ENCODE data around the gene ACP4. TPM values are rescaled to one million over a fixed set of nuclear protein-coding genes. Genes with fewer than 3 reads are reported as not detected.
"Not testable (repeated sequence)": the region's sequence is repeated elsewhere in the genome, so short reads cannot be mapped to it uniquely, and the experiment has no call there.

The ACP4 gene
- polyA plus RNA-seq, 1 experiment = not detected

DNA sequence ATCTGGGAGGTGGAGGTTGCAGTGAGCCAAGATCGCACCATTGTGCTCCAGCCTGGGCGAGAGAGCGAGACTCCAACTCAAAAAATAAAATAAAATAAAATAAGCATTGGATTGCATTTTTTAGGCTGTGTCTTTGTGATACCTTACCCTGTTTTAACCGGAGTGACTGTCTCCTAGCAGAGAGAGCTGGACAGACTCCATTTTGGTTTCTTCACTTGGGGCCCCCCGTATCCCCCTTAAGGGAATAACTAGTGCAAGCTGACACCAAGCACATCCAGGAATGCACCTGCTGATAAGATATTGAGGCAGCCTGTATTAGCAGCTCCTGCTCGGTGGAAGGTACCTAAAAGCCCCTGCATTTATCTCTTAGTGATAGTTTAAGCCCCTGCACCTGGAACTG is 40.7 kb upstream of the ACP4 start:
- CTCF ChIA-PET = interaction anchor here (0.8 to 1.9 kb wide), 2 partner anchors 25 to 79 kb away, joined by 4 to 6 read pairs; no protein-coding TSS in a partner anchor
- POLR2A ChIA-PET = no interaction called here
- DNase-seq (ENCODE audit: low read depth, low spot score) = no peak
- Histone ChIP-seq H3K27me3 (ENCODE audit: control insufficient read depth, insufficient read depth, low read length) (peaks cover 4% of the 10 kb centered on the region), H3K9me3 (ENCODE audit: control insufficient read depth, insufficient read depth, low read length) (no peaks in the 10 kb centered on the region), H3K4me3 (ENCODE audit: low read depth, low read length) (no peak overlapping the region), H3K27ac (ENCODE audit: low read depth, low read length) (no peak overlapping the region)
- TF ChIP-seq, protein P1, sequence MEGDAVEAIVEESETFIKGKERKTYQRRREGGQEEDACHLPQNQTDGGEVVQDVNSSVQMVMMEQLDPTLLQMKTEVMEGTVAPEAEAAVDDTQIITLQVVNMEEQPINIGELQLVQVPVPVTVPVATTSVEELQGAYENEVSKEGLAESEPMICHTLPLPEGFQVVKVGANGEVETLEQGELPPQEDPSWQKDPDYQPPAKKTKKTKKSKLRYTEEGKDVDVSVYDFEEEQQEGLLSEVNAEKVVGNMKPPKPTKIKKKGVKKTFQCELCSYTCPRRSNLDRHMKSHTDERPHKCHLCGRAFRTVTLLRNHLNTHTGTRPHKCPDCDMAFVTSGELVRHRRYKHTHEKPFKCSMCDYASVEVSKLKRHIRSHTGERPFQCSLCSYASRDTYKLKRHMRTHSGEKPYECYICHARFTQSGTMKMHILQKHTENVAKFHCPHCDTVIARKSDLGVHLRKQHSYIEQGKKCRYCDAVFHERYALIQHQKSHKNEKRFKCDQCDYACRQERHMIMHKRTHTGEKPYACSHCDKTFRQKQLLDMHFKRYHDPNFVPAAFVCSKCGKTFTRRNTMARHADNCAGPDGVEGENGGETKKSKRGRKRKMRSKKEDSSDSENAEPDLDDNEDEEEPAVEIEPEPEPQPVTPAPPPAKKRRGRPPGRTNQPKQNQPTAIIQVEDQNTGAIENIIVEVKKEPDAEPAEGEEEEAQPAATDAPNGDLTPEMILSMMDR (IDR thresholded peaks at IDR 0.05; ENCODE audit: low read depth, low read length) = no peak

DNA sequence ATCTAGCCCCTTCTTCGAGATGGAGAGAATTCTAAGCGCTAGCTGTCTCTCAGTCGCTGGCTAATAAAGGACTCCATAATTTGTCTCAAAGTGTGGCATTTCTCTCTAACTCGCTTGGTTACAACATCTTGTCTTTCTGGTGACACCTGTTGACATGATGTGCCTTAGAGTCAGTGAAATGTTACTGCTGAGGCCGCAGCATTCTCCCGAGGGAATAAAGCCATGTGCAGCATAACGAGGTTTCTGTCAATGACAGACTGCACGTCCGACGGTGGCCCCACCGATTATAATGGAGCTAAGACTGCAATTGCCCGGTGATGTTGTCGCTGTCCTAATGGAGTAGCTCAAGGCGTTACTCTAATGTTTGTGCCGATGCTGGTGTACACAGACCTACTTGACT is 40.2 kb upstream of the ACP4 start:
- no peak overlapping the region for H3K4me3 ChIP-seq (ENCODE audit: low read depth, low read length)
- ChIA-PET CTCF (interaction anchor here (0.8 to 1.9 kb wide), 2 partner anchors 25 to 80 kb away, joined by 4 to 6 read pairs; no protein-coding TSS in a partner anchor), POLR2A (no interaction called here)
- peaks cover 4% of the 10 kb centered on the region for H3K27me3 ChIP-seq (ENCODE audit: control insufficient read depth, insufficient read depth, low read length)
- no peaks in the 10 kb centered on the region for H3K9me3 ChIP-seq (ENCODE audit: control insufficient read depth, insufficient read depth, low read length)
- no peak overlapping the region for H3K27ac ChIP-seq (ENCODE audit: low read depth, low read length)
- no peak for DNase-seq (ENCODE audit: low read depth, low spot score)
- TF ChIP-seq, protein P1 (IDR thresholded peaks at IDR 0.05; ENCODE audit: low read depth, low read length) = no peak

DNA sequence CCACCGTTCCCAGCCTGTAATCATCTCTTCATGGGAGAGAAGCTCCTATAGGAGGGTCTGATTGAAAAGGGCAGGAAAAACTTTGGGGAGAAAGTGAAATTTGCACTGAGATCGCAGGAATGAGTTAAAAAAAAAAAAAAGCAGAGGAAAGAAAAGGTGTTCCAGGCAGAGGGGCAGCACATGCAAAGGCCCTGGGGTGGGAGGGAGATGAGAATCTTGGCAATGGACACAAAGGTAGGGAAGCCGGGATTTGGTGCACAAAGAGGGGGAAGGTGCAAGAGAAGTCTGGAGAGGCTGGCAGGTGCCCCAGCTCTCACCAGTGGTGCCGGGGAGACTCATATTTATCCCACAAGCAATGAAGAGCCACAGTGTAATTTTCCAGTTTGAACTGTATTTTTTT is 36.3 kb upstream of the ACP4 start:
- peaks cover 4% of the 10 kb centered on the region for H3K27me3 ChIP-seq (ENCODE audit: control insufficient read depth, insufficient read depth, low read length)
- H3K4me3 ChIP-seq (ENCODE audit: low read depth, low read length) = no peak overlapping the region
- TF ChIP-seq, protein P1 (IDR thresholded peaks at IDR 0.05; ENCODE audit: low read depth, low read length) = no peak
- ChIA-PET POLR2A (no interaction called here), CTCF (interaction anchor here (1.5 kb wide), 1 partner anchor 29 kb away, joined by 3 read pairs; no protein-coding TSS in a partner anchor)
- no peaks in the 10 kb centered on the region for H3K9me3 ChIP-seq (ENCODE audit: control insufficient read depth, insufficient read depth, low read length)
- H3K27ac ChIP-seq (ENCODE audit: low read depth, low read length) = no peak overlapping the region
- no peak for DNase-seq (ENCODE audit: low read depth, low spot score)

DNA sequence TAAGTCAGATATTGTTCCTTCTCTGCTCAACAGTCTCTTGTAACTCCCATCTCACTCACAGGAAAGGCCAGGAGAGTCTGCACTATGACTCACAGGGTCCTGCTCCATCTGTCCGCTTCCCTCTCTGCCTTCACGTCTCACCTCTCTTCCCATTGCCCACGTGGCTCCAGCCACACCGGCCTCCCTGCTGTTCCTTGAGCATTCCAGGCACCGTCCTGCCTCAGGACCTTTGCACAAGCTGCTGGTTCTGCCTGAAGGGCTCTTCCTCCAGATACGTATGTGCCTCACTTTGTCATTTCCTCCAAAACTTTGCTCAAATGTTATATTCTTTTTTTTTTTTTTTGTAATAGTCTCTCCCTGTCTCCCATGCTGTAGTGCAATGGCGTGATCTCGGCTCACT is 34.0 kb upstream of the ACP4 start:
- DNase-seq (ENCODE audit: low read depth, low spot score); H3K27ac ChIP-seq (ENCODE audit: low read depth, low read length); H3K27me3 ChIP-seq (ENCODE audit: control insufficient read depth, insufficient read depth, low read length); POLR2A ChIA-PET; H3K9me3 ChIP-seq (ENCODE audit: control insufficient read depth, insufficient read depth, low read length); H3K4me3 ChIP-seq (ENCODE audit: low read depth, low read length); CTCF ChIA-PET: not testable (repeated sequence)

DNA sequence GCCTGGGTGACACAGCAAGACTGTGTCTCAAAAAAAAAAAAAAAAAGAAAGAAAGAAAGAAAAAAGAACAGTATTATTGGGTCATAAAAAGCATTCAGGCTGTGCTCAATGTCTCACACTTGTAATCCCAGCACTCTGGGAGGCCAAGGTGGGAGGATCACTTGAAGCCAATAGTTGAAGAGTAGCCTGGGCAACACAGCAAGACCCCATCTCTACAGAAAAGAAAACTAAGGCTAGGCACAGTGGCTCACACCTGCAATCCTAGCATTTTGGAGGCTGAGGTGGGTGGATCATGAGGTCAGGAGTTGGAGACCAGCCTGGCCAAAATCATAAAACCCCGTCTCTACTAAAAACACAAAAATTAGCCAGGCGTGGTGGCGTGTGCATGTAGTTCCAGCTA is 32.6 kb upstream of the ACP4 start:
- POLR2A ChIA-PET; H3K27me3 ChIP-seq (ENCODE audit: control insufficient read depth, insufficient read depth, low read length); H3K9me3 ChIP-seq (ENCODE audit: control insufficient read depth, insufficient read depth, low read length); H3K4me3 ChIP-seq (ENCODE audit: low read depth, low read length); DNase-seq (ENCODE audit: low read depth, low spot score); CTCF ChIA-PET; H3K27ac ChIP-seq (ENCODE audit: low read depth, low read length): not testable (repeated sequence)

DNA sequence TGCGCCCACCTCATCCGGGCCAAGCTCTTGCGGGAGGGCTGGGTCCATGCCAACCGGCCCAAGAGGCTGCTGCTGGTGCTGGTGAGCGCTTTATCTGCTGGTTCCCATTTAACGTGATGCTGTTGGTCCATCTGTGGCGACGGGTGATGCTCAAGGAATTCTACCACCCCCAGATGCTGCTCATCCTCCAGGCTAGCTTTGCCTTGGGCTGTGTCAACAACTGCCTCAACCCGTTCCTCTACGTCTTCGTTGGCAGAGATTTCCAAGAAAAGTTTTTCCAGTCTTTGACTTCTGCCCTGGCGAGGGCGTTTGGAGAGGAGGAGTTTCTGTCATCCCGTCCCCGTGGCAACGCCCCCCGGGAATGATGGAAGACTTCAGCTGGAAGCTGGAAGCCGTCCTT is 31.1 kb upstream of the ACP4 start:
- CTCF ChIA-PET; H3K4me3 ChIP-seq (ENCODE audit: low read depth, low read length): not testable (repeated sequence)

DNA sequence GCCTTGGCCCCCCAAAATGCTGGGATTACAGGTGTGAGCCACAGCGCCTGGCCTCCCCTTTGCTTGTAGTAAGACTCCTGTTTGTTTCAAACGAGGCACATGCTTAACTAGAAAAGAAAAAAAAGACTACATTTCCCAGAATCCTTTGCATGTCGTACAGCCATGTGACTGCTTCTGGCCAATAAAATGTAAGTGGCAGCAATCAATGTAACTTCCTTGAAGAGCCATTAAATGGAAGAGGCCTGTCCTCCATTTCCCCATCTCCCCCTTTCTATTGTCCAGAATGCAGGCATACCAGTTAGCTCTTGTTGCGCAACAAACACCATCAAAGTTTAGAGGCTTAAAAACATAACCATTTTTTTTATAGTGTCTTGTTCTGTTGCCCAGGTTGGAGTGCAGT is 30.3 kb upstream of the ACP4 start:
- ChIA-PET CTCF (interaction anchor here (1.2 kb wide), 1 partner anchor 35 kb away, joined by 4 read pairs; no protein-coding TSS in a partner anchor), POLR2A (no interaction called here)
- H3K27ac ChIP-seq (ENCODE audit: low read depth, low read length) = no peak overlapping the region
- H3K27me3 ChIP-seq (ENCODE audit: control insufficient read depth, insufficient read depth, low read length) = no peaks in the 10 kb centered on the region
- TF ChIP-seq, protein P1 (IDR thresholded peaks at IDR 0.05; ENCODE audit: low read depth, low read length) = no peak
- DNase-seq (ENCODE audit: low read depth, low spot score) = no peak
- H3K9me3 ChIP-seq (ENCODE audit: control insufficient read depth, insufficient read depth, low read length) = no peaks in the 10 kb centered on the region
- H3K4me3 ChIP-seq (ENCODE audit: low read depth, low read length) = no peak overlapping the region

More for the DNA sequence above, 31.1 kb upstream of the ACP4 start:
- H3K9me3 ChIP-seq (ENCODE audit: control insufficient read depth, insufficient read depth, low read length); DNase-seq (ENCODE audit: low read depth, low spot score); H3K27me3 ChIP-seq (ENCODE audit: control insufficient read depth, insufficient read depth, low read length); H3K27ac ChIP-seq (ENCODE audit: low read depth, low read length); POLR2A ChIA-PET: not testable (repeated sequence)

DNA sequence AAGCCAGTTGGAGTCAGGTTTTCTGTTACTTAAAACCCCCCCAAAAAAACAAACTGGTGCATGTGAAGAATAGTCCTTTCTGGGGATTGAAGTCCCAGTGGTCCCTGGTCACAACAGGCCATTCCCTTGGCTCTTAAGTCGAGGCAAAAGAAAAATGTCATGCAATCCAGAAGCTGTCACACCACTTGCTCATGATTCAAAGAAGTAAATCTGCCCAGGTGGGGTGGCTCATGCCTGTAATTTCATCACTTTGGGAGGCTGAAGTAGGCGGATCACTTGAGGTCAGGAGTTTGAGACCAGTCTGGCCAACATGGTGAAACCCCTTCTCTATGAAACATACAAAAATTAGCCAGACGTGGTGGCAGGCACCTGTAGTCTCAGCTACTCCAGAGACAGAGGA is 28.7 kb upstream of the ACP4 start:
- H3K4me3 ChIP-seq (ENCODE audit: low read depth, low read length); POLR2A ChIA-PET; H3K27me3 ChIP-seq (ENCODE audit: control insufficient read depth, insufficient read depth, low read length); CTCF ChIA-PET; DNase-seq (ENCODE audit: low read depth, low spot score); H3K9me3 ChIP-seq (ENCODE audit: control insufficient read depth, insufficient read depth, low read length); H3K27ac ChIP-seq (ENCODE audit: low read depth, low read length): not testable (repeated sequence)

DNA sequence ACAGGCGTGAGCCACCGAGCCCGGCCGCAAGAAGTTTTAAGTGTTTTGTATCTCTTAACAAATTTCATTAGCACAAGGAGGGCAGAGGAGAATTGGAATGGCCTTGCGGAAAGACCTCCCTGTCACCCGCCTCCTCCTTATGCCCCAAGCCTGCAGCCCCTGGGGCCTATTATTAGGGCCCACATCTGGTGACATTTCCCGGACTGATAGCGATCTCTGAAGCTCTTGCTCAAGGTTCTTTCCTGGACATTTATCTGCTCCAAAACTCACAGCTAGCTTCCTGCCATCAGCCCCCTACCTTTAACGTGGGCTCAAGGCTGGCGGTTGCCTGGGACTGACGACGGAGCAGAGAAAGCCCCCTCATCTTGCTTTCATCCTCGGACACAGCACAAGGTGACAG is 26.7 kb upstream of the ACP4 start:
- POLR2A ChIA-PET; H3K4me3 ChIP-seq (ENCODE audit: low read depth, low read length); H3K27me3 ChIP-seq (ENCODE audit: control insufficient read depth, insufficient read depth, low read length); H3K27ac ChIP-seq (ENCODE audit: low read depth, low read length); H3K9me3 ChIP-seq (ENCODE audit: control insufficient read depth, insufficient read depth, low read length); DNase-seq (ENCODE audit: low read depth, low spot score); CTCF ChIA-PET: not testable (repeated sequence)

Data from AG04450 (cell line).